GM12892 (cell line): ENCODE measurements around the gene KRT82. TPM values are rescaled to one million over a fixed set of nuclear protein-coding genes. Genes with fewer than 3 reads are reported as not detected.
"Not testable (repeated sequence)": the region's sequence is repeated elsewhere in the genome, so short reads cannot be mapped to it uniquely, and the experiment has no call there.

Experiments used
- DNase-seq: peaks from one replicate; pipeline ENCODE4 v3.0.0; 2011; ENCODE audit not compliant: insufficient read length
- FAIRE-seq: peaks from 2 replicates; lab custom pipeline; 2011; peaks lifted over from hg19 to GRCh38; lab: Jason Lieb, UNC
- POLR2A ChIP-seq: IDR thresholded peaks from 2 replicates; pipeline ENCODE4 v1.6.1; 2011; ENCODE audit warnings: low read depth, low read length, control low read depth
- POLR2AphosphoS5 ChIP-seq: IDR thresholded peaks from 2 replicates; pipeline ENCODE4 v1.6.1; 2011; ENCODE audit warnings: low read depth, low read length, control low read depth
- TAF1 ChIP-seq: IDR thresholded peaks from 2 replicates; pipeline ENCODE4 v1.6.1; 2011; ENCODE audit warnings: low read depth, mild to moderate bottlenecking, control low read depth, low read length, borderline replicate concordance
- polyA plus RNA-seq: library from polyadenylated mRNA; unstranded; fragments of >200 nt; gene quantifications from one replicate; pipeline ENCODE4 v1.2.1, GENCODE V29; 2012; ENCODE audit warnings: missing spikeins, inconsistent platforms; ENCODE audit not compliant: missing spikeins

KRT82 gene
- polyA plus RNA-seq, result not detected

GRCh38 chr12:52405922-52406385, at the start of gene KRT82:
TSS of gene KRT82 (minus strand) at chr12:52406335. CDS start at chr12:52406277, 58 bp downstream.
- no peak for TF ChIP-seq TAF1
- no peak for TF ChIP-seq POLR2AphosphoS5
- no peak for TF ChIP-seq POLR2A

GRCh38 chr12:52455821-52456220, 49.7 kb upstream of the KRT82 start:
- TF ChIP-seq POLR2A, result no peak
- TF ChIP-seq POLR2AphosphoS5, result no peak
- no peak for TF ChIP-seq TAF1
- FAIRE-seq (no peak), DNase-seq (no peak)

More at GRCh38 chr12:52405922-52406385, at the start of gene KRT82:
- FAIRE-seq, result no peak
- no peak for DNase-seq

GRCh38 chr12:52454411-52455201, 48.5 kb upstream of the KRT82 start:
- no peak for FAIRE-seq
- DNase-seq, result no peak
- TF ChIP-seq POLR2A (no peak), POLR2AphosphoS5 (no peak), TAF1 (no peak)

GRCh38 chr12:52452101-52452500, 46.0 kb upstream of the KRT82 start, which contains the start of gene KRT6B:
TSS of gene KRT6B (minus strand) at chr12:52452146. CDS start at chr12:52452078, 68 bp downstream.
- no peak for DNase-seq
- FAIRE-seq, result no peak

GRCh38 chr12:52448228-52448627, 42.1 kb upstream of the KRT82 start:
- no peak for FAIRE-seq
- no peak for TF ChIP-seq TAF1
- TF ChIP-seq POLR2AphosphoS5, result no peak
- TF ChIP-seq POLR2A, result no peak
- DNase-seq, result no peak

More at GRCh38 chr12:52452101-52452500, 46.0 kb upstream of the KRT82 start, which contains the start of gene KRT6B:
- no peak for TF ChIP-seq POLR2A
- no peak for TF ChIP-seq POLR2AphosphoS5
- TF ChIP-seq TAF1, result no peak

GRCh38 chr12:52447196-52447595, 41.1 kb upstream of the KRT82 start:
- FAIRE-seq, DNase-seq: not testable (repeated sequence)

GRCh38 chr12:52446367-52447045, 40.4 kb upstream of the KRT82 start:
- no peak for FAIRE-seq
- DNase-seq, result no peak
- no peak for TF ChIP-seq POLR2AphosphoS5
- TF ChIP-seq POLR2A, result no peak
- TF ChIP-seq TAF1, result no peak

- FAIRE-seq, result no peak
- TF ChIP-seq POLR2A, result no peak
- no peak for TF ChIP-seq TAF1
- TF ChIP-seq POLR2AphosphoS5, result no peak
- DNase-seq, result no peak
Measured at GRCh38 chr12:52445876-52446275, 39.7 kb upstream of the KRT82 start.

GRCh38 chr12:52444647-52445595, 38.8 kb upstream of the KRT82 start:
- FAIRE-seq, result no peak
- TF ChIP-seq POLR2AphosphoS5, result no peak
- no peak for TF ChIP-seq POLR2A
- no peak for TF ChIP-seq TAF1
- DNase-seq, result no peak

GRCh38 chr12:52443966-52444365, 37.8 kb upstream of the KRT82 start:
- TF ChIP-seq POLR2AphosphoS5 (no peak), TAF1 (no peak), POLR2A (no peak)
- DNase-seq, result no peak
- FAIRE-seq, result no peak

- TF ChIP-seq TAF1 (no peak), POLR2AphosphoS5 (no peak), POLR2A (no peak)
- no peak for DNase-seq
- FAIRE-seq, result no peak
Measured at GRCh38 chr12:52442600-52443061, 36.5 kb upstream of the KRT82 start.
